ENCODE data around the gene C19orf47.

DNA sequence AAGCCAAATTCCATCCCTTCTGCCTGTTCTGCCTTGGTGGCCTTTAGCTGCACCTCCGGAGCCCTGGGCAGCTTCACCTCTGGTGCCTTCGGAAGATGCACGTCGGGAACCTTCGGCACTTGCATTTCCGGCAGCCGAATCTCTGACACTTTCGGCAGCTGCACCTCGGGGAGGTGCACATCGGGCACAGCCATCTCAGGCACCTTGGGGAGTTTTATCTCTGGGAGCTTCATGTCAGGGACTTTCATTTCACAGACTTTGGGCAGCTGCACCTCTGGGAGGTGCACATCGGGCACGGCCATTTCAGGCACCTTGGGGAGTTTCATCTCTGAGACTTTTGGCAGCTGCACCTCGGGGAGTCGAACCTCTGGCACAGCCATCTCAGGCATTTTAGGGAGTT, 47.8 kb upstream of the C19orf47 start:
- TF ChIP-seq, protein P1, sequence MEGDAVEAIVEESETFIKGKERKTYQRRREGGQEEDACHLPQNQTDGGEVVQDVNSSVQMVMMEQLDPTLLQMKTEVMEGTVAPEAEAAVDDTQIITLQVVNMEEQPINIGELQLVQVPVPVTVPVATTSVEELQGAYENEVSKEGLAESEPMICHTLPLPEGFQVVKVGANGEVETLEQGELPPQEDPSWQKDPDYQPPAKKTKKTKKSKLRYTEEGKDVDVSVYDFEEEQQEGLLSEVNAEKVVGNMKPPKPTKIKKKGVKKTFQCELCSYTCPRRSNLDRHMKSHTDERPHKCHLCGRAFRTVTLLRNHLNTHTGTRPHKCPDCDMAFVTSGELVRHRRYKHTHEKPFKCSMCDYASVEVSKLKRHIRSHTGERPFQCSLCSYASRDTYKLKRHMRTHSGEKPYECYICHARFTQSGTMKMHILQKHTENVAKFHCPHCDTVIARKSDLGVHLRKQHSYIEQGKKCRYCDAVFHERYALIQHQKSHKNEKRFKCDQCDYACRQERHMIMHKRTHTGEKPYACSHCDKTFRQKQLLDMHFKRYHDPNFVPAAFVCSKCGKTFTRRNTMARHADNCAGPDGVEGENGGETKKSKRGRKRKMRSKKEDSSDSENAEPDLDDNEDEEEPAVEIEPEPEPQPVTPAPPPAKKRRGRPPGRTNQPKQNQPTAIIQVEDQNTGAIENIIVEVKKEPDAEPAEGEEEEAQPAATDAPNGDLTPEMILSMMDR (IDR thresholded peaks at IDR 0.05; ENCODE audit: low read depth, low read length) = no peak
- no peak for TF ChIP-seq EZH2phosphoT487 (IDR thresholded peaks at IDR 0.05; ENCODE audit: low read depth)
